GM08714 (cell line): Measurements from ENCODE around the gene NOL9.

Experiments used
- H3K4me3 ChIP-seq: fragments of 200-500 bp; sonication (Bioruptor generic); 2 replicates; pipeline ENCODE4 v1.5.1; 2014; ENCODE audit warnings: mild to moderate bottlenecking, low read length, inconsistent platforms
- ZNF274 ChIP-seq: IDR thresholded peaks from 2 replicates; pipeline ENCODE4 v1.6.1; 2012; ENCODE audit warnings: mild to moderate bottlenecking, low read depth, low read length

Gene NOL9

DNA sequence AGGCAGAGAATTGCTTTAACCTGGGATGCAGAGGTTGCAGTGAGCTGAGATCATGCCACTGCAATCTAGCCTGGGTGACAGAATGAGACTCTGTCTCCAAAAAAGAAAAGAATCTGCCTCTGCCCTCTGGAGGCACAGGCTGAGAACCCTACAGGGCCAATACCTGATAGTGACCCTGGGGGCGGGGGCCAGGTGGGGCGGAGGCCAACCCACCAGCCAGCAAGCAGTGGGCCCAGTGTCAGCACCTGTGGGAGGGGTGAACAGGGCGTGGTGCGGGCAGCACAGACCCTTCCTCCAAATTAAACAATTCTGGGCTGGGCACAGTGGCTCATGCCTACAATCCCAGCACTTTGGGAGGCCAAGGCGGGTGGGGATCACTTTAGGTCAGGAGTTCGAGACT is 43.8 kb downstream of the NOL9 start:
- no peak for TF ChIP-seq ZNF274
- no peak overlapping the region for H3K4me3 ChIP-seq

DNA sequence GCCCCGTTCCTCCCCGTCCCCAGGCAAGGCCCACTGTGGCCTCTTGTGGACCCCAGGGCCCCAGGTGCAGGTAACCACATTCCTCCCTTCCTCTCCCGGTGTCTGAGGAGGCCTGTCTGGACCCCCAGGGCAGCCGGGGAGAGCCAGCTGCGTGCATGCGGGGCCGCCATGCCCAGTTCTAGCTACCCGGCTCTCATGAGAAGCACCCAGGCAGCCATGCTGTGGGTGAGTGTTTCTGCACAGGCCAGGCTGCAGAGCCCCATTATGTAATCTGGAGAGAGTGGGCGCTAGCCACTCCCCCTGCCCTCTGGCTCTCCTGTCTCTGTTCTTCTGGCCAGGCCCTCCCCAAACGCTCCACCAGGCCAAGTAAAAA is 44.4 kb downstream of the NOL9 start:
- H3K4me3 ChIP-seq = no peak overlapping the region
- TF ChIP-seq ZNF274 = no peak

DNA sequence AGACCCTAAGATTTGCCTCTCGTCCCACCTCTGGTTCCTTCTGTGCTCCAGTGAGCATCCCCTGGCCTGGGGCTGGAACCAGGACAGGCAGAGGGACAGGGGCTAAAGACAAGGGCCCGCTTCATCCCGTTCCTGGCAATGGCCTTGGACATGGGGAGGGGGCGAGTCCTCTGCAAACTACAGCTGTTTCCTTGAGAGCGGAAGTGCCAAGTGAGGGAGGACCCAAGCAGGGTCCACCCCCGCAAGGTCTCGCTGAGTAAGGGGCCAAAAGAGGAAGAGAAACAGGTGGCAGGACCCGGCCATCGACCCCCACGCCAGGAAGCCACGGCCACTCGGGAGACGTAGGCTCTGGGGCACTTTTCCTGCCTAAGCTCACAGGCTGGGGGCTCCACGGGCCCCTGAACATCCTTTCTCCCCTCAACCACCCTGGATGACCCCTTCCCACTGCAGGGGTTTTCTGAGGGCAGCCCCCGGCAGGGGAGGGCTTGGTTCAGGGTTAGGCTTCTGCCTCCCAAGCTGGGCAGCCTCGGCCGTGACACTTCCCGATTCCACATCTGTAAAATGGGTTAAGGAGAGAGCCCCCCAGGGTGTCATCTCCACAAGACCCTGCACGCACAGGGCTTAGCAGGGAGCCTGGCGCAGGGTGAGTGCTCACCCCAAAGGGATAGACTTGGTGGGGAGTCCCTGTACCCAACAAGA is 44.9 kb downstream of the NOL9 start:
- TF ChIP-seq ZNF274 = no peak
- H3K4me3 ChIP-seq = no peak overlapping the region

DNA sequence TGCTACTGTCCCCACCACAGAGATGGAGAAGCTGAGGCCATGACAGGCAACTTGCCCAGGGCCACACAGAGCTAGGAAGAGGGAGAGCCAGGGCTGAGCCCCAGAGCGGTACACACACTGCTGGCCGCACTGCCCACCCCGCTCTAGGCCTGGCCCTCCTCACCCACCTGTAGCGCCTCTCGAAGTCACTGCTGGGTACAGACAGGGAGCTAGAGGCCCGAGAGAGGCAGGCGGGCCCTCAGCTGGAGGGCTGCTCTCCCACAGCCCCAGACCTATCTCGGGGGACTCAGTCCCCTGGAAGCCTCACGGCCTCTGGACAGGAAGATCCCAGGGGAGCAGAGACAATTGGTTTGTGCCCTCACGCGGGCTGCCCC is 45.5 kb downstream of the NOL9 start:
- no peak overlapping the region for H3K4me3 ChIP-seq
- TF ChIP-seq ZNF274 = no peak

DNA sequence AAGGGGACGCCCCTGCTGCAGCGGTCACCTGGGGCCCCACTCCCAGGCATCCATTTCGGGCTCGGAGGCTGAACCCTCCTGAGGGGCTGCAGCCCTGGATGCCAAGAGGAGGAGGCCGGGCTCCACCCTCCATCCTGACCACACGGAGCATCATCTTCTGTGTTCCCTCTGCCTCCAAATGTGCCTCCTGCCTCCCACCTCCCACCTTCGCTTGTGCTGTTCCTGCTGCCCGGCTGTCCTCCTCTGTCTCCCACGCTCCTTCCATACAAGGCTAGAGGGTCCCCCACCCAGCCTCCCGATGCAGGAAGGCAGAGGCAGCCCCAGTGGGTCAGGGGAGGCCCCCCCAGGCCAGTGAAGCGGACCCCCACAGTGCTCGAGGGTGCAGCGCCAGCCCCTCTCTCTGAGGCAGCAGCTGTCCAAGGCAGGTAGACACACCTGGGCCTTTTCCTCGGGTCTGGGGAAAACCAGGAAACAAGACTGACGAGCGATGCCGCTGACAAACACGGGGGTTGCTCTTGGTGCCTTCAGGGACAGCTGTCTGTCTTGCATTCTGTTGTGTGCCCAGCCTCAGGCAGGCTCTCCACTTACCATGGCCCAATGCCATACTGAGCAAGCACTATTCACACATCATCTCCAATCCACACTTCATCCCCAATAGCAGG is 46.0 kb downstream of the NOL9 start:
- no peak overlapping the region for H3K4me3 ChIP-seq
- no peak for TF ChIP-seq ZNF274

DNA sequence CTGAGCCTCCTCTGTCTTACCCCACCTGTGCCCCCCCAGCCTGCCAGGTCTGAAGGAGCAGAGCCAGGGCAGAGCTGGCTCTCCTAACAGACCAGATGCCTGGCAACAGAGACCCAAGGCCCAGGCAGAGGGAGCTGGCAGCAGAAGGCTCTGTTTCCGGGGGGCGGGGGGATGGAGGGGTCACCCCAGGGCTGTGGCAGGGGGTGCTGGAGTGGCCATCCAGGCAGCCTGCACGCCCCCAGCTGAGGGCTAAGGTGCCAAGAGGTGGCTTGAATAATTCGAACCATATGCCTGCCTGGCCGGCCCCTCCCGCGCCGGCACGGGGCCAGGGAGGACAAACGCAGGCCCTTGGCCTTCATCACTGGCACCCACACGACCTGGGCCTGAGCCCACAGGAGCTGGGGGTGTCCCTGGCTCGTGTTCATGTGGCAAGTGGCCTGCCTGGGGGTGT is 46.8 kb downstream of the NOL9 start:
- H3K4me3 ChIP-seq = no peak overlapping the region
- no peak for TF ChIP-seq ZNF274

DNA sequence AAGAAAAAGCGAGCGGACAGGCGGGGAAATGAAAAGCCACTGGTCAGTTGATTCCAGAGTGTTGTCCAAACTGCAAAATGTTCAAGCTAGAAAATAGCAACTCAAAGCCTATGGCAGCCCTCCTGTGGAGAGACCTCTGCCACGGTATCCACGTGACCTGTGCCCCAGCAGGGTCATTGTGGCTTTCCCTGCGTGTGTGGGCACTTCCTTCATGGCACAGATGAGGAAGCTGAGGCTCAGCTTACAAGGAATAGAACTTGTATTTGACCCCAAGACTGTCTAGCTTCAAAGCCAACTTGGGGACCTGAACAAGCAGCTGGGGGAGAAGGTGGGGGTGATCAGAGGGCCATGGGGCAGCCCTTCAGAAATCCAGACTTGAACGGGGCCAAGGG is 47.3 kb downstream of the NOL9 start:
- no peak overlapping the region for H3K4me3 ChIP-seq
- no peak for TF ChIP-seq ZNF274

DNA sequence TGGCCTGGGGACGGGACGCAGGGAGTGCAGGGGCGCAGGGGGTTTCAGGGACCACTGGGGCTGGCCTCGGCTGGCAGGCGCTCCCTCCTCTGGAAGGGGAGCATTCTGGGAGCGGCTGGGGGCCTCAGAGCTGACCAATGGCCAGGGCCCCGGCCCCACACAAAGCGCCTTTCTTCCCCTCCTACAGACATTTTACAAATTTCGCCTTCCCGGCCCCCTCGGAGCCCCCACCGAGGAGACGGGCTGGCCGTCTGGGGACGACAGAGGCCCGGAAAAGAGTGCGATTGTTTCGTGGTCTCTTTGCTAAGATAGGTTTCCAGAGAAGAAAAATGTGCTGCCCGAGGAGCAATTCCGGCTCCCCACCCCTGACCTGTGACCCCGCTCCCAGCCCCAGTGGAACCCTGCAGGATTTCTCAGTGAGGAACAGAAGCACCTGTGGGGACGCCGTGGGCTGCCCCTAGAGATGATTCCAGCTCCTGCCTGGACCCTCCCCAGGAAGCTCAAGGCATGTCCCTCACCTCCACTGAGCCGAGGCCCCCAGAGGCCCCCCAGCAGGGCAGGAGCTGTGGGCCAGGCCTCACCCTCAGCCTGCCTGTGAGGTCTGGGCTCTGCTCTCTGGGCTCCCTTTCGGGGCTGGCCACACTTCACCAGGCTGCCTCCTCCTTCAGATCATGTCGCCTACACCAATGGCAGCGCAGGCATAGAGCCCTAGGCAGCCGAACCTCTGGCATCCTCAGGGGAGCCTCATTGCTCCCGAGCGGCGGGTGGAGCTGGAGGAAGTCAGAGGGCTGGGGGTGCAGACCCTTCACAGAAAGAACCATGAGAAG is 47.9 kb downstream of the NOL9 start:
- H3K4me3 ChIP-seq = no peak overlapping the region
- no peak for TF ChIP-seq ZNF274

DNA sequence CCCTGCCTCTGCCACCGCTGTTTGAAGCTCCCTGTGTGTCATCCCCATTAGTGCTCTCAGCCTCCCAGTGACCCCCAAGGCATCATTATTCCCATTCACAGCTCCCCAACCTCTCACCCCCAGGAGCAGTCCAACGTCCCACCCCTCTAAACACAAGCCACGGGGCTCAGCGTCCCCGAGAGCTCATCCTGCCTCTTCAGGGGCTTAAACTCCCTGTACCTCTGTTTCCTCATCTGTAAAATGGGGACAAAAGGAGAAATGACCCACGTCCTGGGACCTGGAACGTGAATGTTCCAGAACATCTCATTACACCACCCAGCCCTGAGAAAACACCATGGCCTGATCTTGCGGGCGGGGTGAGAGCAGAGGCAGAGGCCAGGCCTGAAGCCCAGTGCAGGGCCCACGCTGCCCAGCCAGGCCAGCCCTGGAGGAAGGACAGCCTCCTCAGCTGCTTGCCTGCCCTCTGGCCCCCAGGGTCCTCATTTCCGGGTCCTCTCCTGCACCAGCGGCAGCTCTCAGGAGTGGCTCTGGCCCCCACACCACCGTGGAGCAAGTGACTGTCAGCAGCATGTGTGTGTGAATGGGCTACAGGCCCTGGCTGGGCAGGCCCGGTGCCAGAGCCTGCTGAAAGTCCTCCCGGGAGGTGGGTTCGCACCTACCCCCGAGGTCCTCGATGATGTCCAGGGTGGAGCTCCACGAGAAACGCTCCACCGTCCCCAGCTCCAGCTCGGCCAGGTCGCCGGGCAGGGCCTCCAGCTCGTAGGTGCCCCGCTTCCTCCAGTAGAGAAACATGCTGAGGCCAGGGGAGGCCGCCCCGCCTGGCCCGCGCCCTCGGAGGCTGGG is 48.7 kb downstream of the NOL9 start:
- H3K4me3 ChIP-seq = no peak overlapping the region
- no peak for TF ChIP-seq ZNF274

DNA sequence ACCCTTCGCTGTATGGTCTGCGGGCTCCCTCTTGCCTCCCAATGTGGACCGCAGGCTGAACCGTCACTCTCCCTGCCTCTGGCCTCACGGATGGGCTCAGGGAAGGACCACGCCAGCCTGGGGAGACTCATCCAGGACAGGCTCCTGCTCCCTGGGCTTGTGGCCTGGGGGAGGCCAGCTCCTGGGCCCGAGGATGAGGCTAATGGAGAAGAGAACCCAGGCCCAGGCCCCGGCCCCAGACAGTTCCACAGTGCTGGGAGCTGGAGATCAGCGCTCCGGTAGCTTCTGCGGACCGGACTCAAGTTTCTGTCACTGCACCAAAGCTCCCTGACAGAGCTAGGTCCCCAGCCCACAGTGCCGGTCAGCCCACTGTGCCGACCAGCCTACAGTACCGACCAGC is 49.4 kb downstream of the NOL9 start:
- H3K4me3 ChIP-seq = no peak overlapping the region
- no peak for TF ChIP-seq ZNF274

DNA sequence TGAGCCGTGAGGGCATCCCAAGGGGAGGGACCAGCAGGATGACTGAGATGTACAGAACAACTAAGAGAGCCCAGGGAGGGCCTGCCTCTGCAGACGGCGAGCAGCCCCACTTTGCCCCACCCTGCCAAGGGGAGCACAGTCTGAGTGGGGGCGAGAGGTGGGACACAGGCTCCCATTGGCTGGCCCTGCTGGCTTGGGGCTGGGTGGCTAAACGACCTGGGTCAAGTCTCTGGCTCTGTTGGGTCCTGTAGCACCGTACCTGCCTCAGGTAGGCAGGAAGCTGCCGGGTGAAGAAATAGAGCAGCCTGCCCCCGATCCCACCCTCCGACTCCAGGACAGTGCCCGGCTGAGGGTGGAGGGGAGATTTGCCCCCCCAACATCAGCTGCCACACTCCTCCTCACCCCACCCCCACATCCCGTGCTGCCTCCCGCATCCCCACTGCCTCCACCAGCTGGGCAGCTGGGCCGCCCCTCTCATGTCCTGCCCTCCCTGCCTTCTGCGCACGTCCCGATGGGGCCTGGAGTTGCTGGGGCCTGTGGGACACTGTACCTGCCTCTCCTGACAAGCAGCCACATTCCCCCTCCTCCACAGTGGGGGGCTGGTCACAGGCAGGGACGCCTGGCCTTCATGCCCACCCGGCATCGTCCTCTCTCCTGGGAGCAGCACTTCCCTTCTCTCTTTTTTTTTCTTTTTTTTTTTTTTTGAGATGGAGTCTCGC is 50.3 kb downstream of the NOL9 start:
- H3K4me3 ChIP-seq = no peak overlapping the region
- TF ChIP-seq ZNF274 = no peak

DNA sequence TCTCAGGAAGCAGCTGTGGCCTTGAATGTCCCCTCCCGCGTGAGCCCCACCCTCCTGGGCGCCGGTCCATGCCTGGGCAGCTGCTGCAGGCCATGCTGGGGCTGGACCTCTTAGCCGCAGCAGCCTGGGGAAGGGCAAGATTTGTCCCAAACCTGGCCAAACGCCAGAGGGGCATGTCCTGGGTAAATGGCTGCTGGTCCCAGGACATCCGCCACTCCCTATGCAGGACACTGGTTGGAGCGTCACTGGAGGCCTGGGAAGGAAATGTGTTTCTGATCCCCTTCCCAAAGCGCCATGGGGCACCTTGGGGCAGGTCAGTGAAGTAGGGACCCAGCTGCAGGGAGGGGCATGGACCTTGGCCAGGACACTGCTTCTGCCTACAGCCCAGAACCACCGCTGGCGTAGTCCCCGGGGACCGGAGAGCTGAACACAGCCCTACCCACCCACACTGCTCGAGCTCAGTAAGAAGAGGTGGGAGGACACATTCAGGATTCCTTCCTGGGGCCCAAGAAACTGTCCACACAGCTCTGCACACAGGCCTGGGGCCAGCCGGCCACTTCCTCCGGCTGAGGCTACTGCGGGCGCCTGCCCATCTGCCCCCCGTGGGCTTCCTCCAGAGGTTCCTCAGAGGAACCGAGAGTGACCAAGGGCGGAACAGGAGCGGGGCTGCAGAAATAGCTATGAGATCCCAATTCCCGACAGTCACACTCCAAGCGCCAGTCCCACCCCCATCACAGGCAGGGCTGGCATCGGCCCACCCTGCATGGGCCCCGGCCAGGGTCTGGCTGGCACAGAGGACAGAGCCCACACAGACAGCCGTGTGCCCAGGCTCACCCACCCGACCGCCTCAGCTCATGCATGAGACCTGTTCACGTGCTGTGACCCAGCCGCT is 52.1 kb downstream of the NOL9 start:
- no peak for TF ChIP-seq ZNF274
- H3K4me3 ChIP-seq = no peak overlapping the region
